GM23248 (cell line): Measurements from ENCODE around the gene TMEM106A. TPM values are rescaled to one million over a fixed set of nuclear protein-coding genes. Genes with fewer than 3 reads are reported as not detected.
"Not testable (repeated sequence)": the region's sequence is repeated elsewhere in the genome, so short reads cannot be mapped to it uniquely, and the experiment has no call there.

Experiments
- DNase-seq: peaks from one replicate; pipeline ENCODE4 v3.0.0-alpha.2; 2015
- H2AFZ ChIP-seq: fragments of 200-600 bp; sonication (generic); 2 replicates; pipeline ENCODE4 v1.6.1; 2016; ENCODE audit warnings: antibody characterized with exemption
- H3F3A ChIP-seq: fragments of 200-600 bp; sonication (generic); 2 replicates; pipeline ENCODE4 v1.6.1; 2016; ENCODE audit warnings: mild to moderate bottlenecking, antibody characterized with exemption, mixed run types; ENCODE audit not compliant: insufficient read depth
- H3K27ac ChIP-seq: fragments of 200-600 bp; sonication (generic); 2 replicates; pipeline ENCODE4 v1.5.1; 2016; ENCODE audit warnings: mild to moderate bottlenecking
- H3K27me3 ChIP-seq: fragments of 200-600 bp; sonication (generic); replicated peaks from 2 replicates; pipeline ENCODE4 v1.6.1; 2016; ENCODE audit warnings: mild to moderate bottlenecking; ENCODE audit not compliant: insufficient read depth
- H3K36me3 ChIP-seq: fragments of 200-600 bp; sonication (generic); 2 replicates; pipeline ENCODE4 v1.6.1; 2016; ENCODE audit warnings: low read depth, mild to moderate bottlenecking
- H3K4me1 ChIP-seq: fragments of 200-600 bp; sonication (generic); 2 replicates; pipeline ENCODE4 v1.6.1; 2016; ENCODE audit warnings: mild to moderate bottlenecking; ENCODE audit not compliant: insufficient read depth
- H3K4me2 ChIP-seq: fragments of 200-600 bp; sonication (generic); one replicate; pipeline ENCODE4 v1.6.1; 2016; ENCODE audit warnings: mild to moderate bottlenecking; ENCODE audit not compliant: unreplicated experiment
- H3K4me3 ChIP-seq: fragments of 200-600 bp; sonication (generic); 2 replicates; pipeline ENCODE4 v1.5.1; 2016; ENCODE audit warnings: mild to moderate bottlenecking
- H3K79me2 ChIP-seq: fragments of 200-600 bp; sonication (generic); 2 replicates; pipeline ENCODE4 v1.6.1; 2016; ENCODE audit warnings: mild to moderate bottlenecking; ENCODE audit not compliant: insufficient read depth
- H3K9ac ChIP-seq: fragments of 200-600 bp; sonication (generic); 2 replicates; pipeline ENCODE4 v1.6.1; 2016; ENCODE audit warnings: mild to moderate bottlenecking
- H3K9me2 ChIP-seq: fragments of 200-600 bp; sonication (generic); 2 replicates; pipeline ENCODE4 v1.6.1; 2016; ENCODE audit warnings: mixed run types, mild to moderate bottlenecking, moderate library complexity; ENCODE audit not compliant: insufficient read depth
- H3K9me3 ChIP-seq: fragments of 200-600 bp; sonication (generic); one replicate; pipeline ENCODE4 v1.6.1; 2017; ENCODE audit warnings: low read depth
- H4K20me1 ChIP-seq: fragments of 200-600 bp; sonication (generic); 2 replicates; pipeline ENCODE4 v1.6.0; 2016; ENCODE audit not compliant: insufficient read depth
- EZH2 ChIP-seq: fragments of 200-600 bp; sonication (generic); IDR thresholded peaks from 2 replicates; pipeline ENCODE4 v1.6.1; 2018; ENCODE audit warnings: antibody characterized with exemption, mild to moderate bottlenecking; ENCODE audit not compliant: insufficient read depth, poor library complexity, severe bottlenecking
- EZH2phosphoT487 ChIP-seq: fragments of 200-600 bp; sonication (generic); IDR thresholded peaks from 2 replicates; pipeline ENCODE4 v1.6.1; 2018; ENCODE audit warnings: antibody characterized with exemption, moderate library complexity, mild to moderate bottlenecking, low read depth; ENCODE audit not compliant: insufficient read depth
- WGBS, 2 experiments: methylation state at CpG; one replicate each; pipeline ENCODE4 v1.1.6; 2015 to 2017; ENCODE audit warnings: low lambda C conversion rate in 2 of 2, low coverage in 1 of 2; ENCODE audit errors: missing lambda C conversion rate in 2 of 2; 5-methylcytosine and 5-hydroxymethylcytosine counted together
- in situ Hi-C: fragments of 300-500 bp; cut with MboI; formaldehyde crosslinking; loops from 2 replicates; pipeline ENCODE4 v1.15.0; 2020
- polyA plus RNA-seq: library from polyadenylated mRNA; unstranded; fragments of >200 nt; fragmentation: Nextera tagmentation; extraction: Ambion mirVana; gene quantifications from 2 replicates; pipeline ENCODE4 v1.2.1, GENCODE V29; 2016
- total RNA-seq: library from RNA; depleted of rRNA; stranded (reverse); fragments of >200 nt; shearing (Covaris generic); gene quantifications from 2 replicates; pipeline ENCODE4 v1.2.3, GENCODE V29; 2014

TMEM106A gene
- total and polyA plus RNA-seq, 2 experiments from 2014 or later, result 5.9 to 10.2 TPM

- Histone ChIP-seq H3F3A (no peaks in the 10 kb centered on the region), H3K9me2 (no peaks in the 10 kb centered on the region), H3K36me3 (peaks cover 5% of the 10 kb centered on the region; the same call in 1 of the 2 replicates), H4K20me1 (no peaks in the 10 kb centered on the region), H3K4me1 (no peaks in the 10 kb centered on the region), H3K27ac (no peak overlapping the region), H3K4me3 (no peak overlapping the region), H3K79me2 (no peaks in the 10 kb centered on the region), H3K9me3 (no peaks in the 10 kb centered on the region), H3K27me3 (no peaks in the 10 kb centered on the region), H3K9ac (no peak overlapping the region), H3K4me2 (no peak overlapping the region), H2AFZ (no peak overlapping the region)
- WGBS, 2 experiments, result 89 to 93% methylated on average over 9 of the region's 9 CpGs
- DNase-seq, result no peak
- in situ Hi-C loops, result no loop called here
- TF ChIP-seq EZH2phosphoT487 (no peak), EZH2 (no peak)
Observed at GRCh38 chr17:43220511-43221125, 8.9 kb downstream of the TMEM106A start.

GRCh38 chr17:43224146-43224705, 12.6 kb downstream of the TMEM106A start:
- no peaks in the 10 kb centered on the region for H4K20me1 ChIP-seq
- DNase-seq, result no peak
- no peak overlapping the region for H3K4me3 ChIP-seq
- no peak for TF ChIP-seq EZH2
- no peak for TF ChIP-seq EZH2phosphoT487
- H3K36me3 ChIP-seq, result 0 out of 2 replicates have a peak, but pooled peaks cover under 1% of the 10 kb centered on the region
- no peaks in the 10 kb centered on the region for H3K9me3 ChIP-seq
- no peak overlapping the region for H3K27ac ChIP-seq
- H3K79me2 ChIP-seq, result no peaks in the 10 kb centered on the region
- H3K4me2 ChIP-seq, result no peak overlapping the region
- no peaks in the 10 kb centered on the region for H3F3A ChIP-seq
- H3K27me3 ChIP-seq, result no peaks in the 10 kb centered on the region
- 88 to 91% methylated on average over 7 of the region's 7 CpGs for WGBS, 2 experiments
- in situ Hi-C loops, result no loop called here
- H3K9ac ChIP-seq, result no peak overlapping the region
- H3K9me2 ChIP-seq, result no peaks in the 10 kb centered on the region
- H2AFZ ChIP-seq, result no peak overlapping the region
- no peaks in the 10 kb centered on the region for H3K4me1 ChIP-seq

GRCh38 chr17:43226393-43226792, 14.7 kb downstream of the TMEM106A start:
- in situ Hi-C loops, result no loop called here
- H3K4me3 ChIP-seq, result no peak overlapping the region
- H3K9me3 ChIP-seq, result no peaks in the 10 kb centered on the region
- no peaks in the 10 kb centered on the region for H3F3A ChIP-seq
- 92 to 94% methylated on average over 7 of the region's 7 CpGs for WGBS, 2 experiments
- no peak for DNase-seq
- no peak for TF ChIP-seq EZH2phosphoT487
- no peak for TF ChIP-seq EZH2
- H3K27me3 ChIP-seq, result no peaks in the 10 kb centered on the region
- no peak overlapping the region for H2AFZ ChIP-seq
- H3K79me2 ChIP-seq, result no peaks in the 10 kb centered on the region
- H3K9me2 ChIP-seq, result no peaks in the 10 kb centered on the region
- H3K4me1 ChIP-seq, result no peaks in the 10 kb centered on the region
- no peaks in the 10 kb centered on the region for H4K20me1 ChIP-seq
- H3K36me3 ChIP-seq, result no peaks in the 10 kb centered on the region
- H3K27ac ChIP-seq, result no peak overlapping the region
- no peak overlapping the region for H3K9ac ChIP-seq
- no peak overlapping the region for H3K4me2 ChIP-seq

GRCh38 chr17:43228020-43228782, 16.5 kb downstream of the TMEM106A start, which contains the start of gene CCDC200:
CCDC200 (minus strand) TSS chr17:43228623; CDS start chr17:43228554, 69 bp downstream.
- H3K36me3 ChIP-seq, DNase-seq, H3K9me2 ChIP-seq, H3K9ac ChIP-seq, in situ Hi-C loops, H3K79me2 ChIP-seq, H3F3A ChIP-seq, H3K4me2 ChIP-seq, H3K4me3 ChIP-seq, H3K9me3 ChIP-seq, H3K27ac ChIP-seq, H2AFZ ChIP-seq, H3K27me3 ChIP-seq, H4K20me1 ChIP-seq, H3K4me1 ChIP-seq: not testable (repeated sequence)
- no CpG with 5 or more reads among the region's 7 CpGs for WGBS, 2 experiments

- peak overlapping the region; percentile 30 for H3K4me3 ChIP-seq
- not testable (repeated sequence) for H3K4me1 ChIP-seq
- 59 to 76% methylated on average over 25 to 26 of the region's 40 CpGs for WGBS, 2 experiments
Observed at GRCh38 chr17:43231205-43232020, 19.7 kb downstream of the TMEM106A start.

GRCh38 chr17:43232021-43232699, 20.5 kb downstream of the TMEM106A start:
- H3K4me1 ChIP-seq, H3K27me3 ChIP-seq, H3K79me2 ChIP-seq, H4K20me1 ChIP-seq, H3K9me2 ChIP-seq, H3F3A ChIP-seq, H3K9me3 ChIP-seq, in situ Hi-C loops, H3K36me3 ChIP-seq: not testable (repeated sequence)
- 0 out of 2 replicates have a peak overlapping the region, but pooled peaks have one; percentile 1 for H2AFZ ChIP-seq
- WGBS, 2 experiments, result 72 to 75% methylated on average over 19 to 22 of the region's 24 CpGs
- H3K27ac ChIP-seq, result peak overlapping the region; percentile 18
- peak overlapping the region; percentile 45 for H3K4me2 ChIP-seq
- peak overlapping the region; percentile 30 for H3K4me3 ChIP-seq
- H3K9ac ChIP-seq, result peak overlapping the region; percentile 17
- peak; percentile 40 for DNase-seq

More at GRCh38 chr17:43231205-43232020, 19.7 kb downstream of the TMEM106A start:
- H3K79me2 ChIP-seq, H4K20me1 ChIP-seq, H3K9me3 ChIP-seq, H3K36me3 ChIP-seq, DNase-seq, in situ Hi-C loops, H3K27me3 ChIP-seq, H3K9me2 ChIP-seq, H3F3A ChIP-seq: not testable (repeated sequence)
- Histone ChIP-seq H2AFZ (0 out of 2 replicates have a peak overlapping the region, but pooled peaks have one; percentile 1), H3K9ac (peak overlapping the region; percentile 17), H3K4me2 (peak overlapping the region; percentile 45), H3K27ac (peak overlapping the region; percentile 18)
